ENCODE results near the gene CEP112.

DNA sequence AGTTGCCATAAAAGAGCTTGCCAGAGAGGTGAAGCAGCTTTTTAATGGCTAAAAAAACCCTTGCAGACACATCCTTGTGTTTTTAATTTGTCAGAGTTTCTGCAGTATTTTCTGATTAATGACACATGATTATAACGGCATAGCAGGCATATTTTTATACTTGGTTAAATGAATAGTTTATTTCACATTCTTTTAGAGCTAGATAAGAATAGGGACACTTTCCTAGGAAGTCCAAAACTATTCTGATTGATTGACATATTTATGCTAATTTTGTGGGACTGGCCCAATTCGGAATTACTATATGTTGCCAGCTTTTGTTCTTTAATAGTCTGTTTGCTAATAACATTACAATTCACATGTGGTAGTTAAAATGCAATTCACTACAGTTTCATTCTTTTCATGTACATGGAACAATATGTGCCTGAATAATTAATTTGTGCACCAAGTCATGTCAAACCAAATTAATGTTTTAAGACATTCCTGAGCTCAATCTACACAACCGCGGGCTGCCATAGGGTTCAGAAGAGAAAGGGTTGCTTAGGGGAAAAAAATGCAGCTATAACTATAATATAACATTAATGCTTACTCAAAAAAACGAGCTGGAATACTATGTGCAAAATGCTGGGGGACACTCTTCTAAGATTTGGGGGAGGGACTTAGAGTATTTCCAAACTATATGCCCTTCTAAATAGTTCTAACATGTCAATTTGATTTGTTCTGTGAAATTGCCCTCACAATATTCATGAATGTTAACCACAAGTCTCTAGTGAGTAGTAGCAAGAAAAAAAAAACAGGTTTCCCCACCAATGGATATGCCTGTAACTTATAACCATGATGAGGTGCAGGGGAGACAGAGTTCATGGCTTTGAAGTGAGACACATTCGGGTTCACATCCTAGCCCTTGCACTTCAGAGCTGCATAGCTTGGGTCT lies 305.4 kb downstream of the CEP112 start:
- TF ChIP-seq, protein P1, sequence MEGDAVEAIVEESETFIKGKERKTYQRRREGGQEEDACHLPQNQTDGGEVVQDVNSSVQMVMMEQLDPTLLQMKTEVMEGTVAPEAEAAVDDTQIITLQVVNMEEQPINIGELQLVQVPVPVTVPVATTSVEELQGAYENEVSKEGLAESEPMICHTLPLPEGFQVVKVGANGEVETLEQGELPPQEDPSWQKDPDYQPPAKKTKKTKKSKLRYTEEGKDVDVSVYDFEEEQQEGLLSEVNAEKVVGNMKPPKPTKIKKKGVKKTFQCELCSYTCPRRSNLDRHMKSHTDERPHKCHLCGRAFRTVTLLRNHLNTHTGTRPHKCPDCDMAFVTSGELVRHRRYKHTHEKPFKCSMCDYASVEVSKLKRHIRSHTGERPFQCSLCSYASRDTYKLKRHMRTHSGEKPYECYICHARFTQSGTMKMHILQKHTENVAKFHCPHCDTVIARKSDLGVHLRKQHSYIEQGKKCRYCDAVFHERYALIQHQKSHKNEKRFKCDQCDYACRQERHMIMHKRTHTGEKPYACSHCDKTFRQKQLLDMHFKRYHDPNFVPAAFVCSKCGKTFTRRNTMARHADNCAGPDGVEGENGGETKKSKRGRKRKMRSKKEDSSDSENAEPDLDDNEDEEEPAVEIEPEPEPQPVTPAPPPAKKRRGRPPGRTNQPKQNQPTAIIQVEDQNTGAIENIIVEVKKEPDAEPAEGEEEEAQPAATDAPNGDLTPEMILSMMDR (conservative IDR thresholded peaks at IDR 0.05): no peak
- no peak for TF ChIP-seq ZFX (IDR thresholded peaks at IDR 0.05)

Data from C4-2B (cell line).